Stimulated activated CD4-positive, alpha-beta T cell treated with anti-CD3 and anti-CD28 coated beads, Interleukin-15, amount 100 ng/mL, for 24 hours (primary cell): ENCODE data around the gene WDR35.

ENCODE experiments used
- DNase-seq: peaks from one replicate; pipeline ENCODE4 v3.0.0-alpha.2; 2020

The WDR35 gene

DNA sequence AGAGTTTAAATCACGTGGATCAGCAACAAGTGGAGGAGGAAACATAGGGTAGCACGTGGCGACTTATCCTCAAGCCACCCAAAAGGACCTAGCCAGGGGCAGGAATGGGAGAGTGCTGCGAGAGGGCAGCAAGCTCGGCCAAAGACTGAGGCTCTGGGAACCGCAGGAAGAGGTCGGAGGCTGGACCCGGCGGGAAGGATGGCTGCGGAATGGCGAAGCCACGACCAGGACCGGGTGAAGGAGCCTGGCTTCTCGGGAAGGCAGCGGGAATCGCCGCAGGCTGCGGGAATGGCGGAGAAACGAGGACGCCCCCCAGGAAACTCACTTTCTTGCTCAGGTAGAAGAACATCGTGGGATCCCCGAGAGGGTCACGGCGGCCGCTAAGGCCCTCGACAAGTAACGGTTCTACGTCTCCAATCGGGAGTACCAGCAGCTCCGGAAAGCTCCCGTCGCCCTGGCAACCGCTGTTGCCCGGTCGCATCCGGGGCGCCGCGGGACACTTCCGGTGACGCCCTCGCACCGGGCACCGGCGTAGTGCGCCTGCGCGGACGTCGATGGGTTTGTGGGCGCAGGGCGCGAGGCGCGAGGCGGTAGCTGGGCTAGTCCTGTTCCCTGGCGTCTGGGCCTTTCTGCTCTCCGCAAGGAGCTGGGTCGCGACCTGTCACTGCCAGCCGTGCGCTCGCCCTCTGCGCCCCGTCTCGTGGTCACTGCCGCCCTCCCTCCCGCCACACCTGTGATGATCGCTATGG is at the start of gene WDR35:
Gene WDR35, minus strand, starts transcription at position 439 of the 749 bp plus-strand sequence. Its CDS starts 90 bp downstream, at position 349.
- DNase-seq: peak; percentile 94

DNA sequence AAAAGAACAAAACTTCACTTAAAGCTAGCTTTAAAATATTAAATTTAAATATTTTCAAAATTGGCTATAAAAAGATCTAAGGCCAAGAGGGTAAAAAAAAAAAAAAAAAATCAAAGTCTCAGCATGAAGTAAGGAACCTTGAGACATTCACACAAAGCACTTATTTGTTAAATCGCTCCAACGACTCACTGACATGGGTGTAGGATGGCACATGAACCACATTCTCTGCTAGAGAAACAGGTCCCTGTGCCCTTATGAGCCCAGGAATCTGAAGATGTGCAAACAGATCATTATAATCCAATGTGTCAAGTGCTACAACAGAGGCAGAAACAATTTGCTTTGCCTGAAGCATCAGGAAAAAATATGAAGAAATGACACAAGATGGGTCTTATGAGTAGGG is 47.8 kb upstream of the WDR35 start:
- DNase-seq: no peak

DNA sequence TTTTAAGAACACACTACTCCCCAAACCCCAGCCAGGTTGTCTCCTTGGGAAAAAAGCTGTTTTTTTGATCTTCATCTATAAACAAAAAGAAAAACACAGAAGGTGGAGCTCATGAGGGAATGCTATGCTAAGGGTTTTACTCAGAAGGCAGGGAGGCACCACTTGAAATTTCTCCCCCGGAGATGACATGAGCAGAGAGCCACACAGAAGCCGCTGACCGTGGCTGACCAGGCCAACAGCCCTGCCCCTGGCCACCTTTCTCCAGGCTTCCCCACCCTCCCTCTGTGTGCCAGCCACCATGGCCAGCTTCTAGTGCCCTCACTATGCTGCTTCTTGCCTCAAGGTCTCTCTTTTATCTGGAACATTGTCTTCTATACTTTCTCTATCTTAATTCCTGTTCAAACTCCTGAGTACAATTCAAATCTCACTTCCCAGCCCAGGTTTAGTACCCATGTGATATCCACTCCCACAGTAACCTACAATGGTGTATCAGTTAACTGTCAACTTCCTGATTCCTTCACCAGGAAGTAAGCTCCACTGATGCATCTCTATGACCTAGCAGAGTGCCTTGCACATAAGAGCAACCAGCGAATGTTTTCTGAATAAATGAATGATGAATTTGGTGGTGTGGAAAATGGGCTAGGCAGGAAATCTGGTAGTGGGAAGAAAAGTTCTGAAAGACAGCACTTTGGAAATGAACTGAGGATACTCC is 46.2 kb upstream of the WDR35 start:
- no peak for DNase-seq

DNA sequence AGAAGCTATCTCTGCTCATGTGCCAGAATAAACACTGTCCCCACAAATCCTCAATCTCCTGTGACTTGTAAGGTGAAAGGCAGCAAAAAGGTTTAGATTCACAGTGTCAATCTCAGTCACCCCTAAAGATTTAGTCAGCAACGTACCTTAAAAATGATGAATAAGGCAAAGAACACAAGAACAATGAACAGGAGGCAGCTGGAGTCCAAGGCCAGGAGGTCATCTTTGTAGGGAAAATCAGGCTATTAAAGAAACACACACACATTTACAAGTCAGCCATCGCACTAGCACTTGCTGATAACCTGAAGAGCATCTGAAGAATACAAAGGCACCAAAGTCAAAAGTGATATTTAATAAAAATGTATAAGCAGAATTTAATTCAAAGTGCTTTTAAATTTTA is 44.9 kb upstream of the WDR35 start:
- no peak for DNase-seq

DNA sequence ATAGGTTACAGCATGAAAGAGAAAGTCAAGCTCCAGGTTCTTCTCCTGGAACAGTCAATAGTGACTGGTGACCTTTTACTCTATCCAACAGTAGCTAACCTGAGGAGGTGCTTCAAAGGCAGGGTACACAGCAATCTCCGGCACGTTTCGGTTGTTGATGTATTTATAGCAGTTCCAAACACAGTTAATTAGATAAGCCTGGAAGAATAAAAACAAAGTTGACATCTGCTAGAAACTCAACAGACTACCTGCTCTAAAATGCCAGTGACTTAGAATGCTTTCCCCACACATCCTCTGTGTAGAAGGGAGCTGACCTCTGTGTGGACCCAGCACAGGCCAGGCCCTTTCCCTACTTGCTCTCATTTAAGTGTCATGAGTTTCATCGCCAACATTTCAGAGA is 44.3 kb upstream of the WDR35 start:
- DNase-seq: no peak

DNA sequence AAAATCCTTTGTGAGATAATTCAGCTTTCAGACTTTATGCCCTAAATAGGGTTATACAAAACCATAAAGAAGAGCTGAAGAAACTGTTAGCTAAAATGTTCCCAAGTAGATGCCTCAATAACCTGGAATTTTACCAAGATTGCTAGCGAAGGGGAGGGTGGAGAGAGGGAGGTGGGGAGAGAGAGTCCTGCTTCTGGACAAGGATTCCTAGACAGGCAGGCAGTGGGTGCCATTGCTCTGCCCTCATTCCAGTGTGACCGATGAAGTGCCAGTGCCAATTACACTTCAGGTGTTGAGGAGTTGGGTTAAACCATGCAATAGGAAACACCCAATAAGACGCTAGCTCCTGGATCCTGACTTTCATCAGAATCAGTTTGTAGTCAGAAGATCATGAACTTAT is 43.4 kb upstream of the WDR35 start:
- DNase-seq: no peak

DNA sequence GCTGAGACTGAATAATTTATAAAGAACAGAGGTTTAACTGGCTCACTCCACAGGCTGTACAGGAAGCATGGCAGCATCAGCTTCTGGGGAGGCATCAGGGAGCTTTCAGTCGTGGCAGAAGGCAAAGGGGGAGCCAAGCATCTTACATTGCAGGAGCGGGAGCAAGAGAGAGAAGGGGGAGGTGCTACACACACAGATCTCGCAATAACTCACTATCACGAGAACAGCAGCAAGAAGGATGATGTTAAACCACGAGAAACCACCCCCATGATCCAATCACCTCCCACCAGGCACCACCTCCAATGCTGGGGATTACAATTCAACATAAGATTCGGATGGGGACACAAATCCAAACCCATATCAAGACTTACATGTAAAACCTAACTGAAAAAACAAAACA is 40.3 kb upstream of the WDR35 start:
- DNase-seq: no peak

DNA sequence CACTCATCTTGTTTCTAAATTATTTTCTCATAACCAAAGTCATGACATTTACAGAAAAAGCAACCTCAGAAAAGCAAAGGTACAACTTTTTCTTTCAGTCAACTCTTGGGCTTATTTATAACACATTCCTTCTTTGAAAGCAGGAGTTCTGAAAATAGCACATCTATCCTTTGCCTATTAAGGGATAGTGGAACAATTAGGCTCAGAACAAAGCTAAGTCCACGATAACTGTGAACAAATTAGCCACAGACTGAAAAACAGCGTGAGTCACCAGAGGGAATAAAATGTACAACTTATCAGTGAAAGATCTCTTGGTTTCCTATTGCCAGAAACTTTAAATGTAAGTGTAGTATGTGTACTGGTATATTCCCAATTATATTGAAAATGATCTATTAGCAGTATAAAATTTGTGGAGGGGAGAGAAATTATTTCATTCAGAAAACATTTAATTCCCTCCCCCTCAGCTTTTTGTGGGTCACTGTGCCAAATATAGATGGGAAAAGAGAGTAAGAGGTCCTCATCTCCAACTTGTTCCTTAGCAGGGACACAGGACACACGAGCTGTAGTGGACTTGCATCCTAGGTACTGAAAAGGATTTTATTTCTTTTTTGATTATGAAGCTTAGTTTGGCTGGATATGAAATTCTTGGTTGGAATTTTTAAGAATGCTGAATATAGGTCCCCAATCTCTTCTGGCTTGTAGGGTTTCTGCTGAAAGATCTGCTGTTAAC is 38.0 kb upstream of the WDR35 start:
- DNase-seq: no peak

DNA sequence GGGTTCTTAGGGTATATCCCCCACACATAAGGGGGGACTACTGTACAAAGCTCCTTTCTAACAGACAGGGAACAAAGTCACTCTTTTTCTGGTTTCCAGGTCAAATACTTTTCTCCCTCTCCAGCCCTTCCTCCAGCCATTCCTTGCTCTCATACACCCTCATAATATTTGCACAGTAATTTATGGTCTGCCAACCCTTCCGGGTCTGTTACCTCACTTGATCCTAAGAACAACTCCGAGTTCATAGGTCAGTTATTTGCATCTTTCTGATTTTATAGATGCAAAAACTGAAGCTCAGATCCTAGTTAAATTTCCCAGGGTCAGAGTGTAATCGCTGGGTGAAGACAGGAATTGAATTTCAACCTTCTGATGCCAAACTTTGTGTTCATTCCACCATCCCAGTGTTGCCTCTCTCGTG is 37.4 kb upstream of the WDR35 start:
- no peak for DNase-seq

DNA sequence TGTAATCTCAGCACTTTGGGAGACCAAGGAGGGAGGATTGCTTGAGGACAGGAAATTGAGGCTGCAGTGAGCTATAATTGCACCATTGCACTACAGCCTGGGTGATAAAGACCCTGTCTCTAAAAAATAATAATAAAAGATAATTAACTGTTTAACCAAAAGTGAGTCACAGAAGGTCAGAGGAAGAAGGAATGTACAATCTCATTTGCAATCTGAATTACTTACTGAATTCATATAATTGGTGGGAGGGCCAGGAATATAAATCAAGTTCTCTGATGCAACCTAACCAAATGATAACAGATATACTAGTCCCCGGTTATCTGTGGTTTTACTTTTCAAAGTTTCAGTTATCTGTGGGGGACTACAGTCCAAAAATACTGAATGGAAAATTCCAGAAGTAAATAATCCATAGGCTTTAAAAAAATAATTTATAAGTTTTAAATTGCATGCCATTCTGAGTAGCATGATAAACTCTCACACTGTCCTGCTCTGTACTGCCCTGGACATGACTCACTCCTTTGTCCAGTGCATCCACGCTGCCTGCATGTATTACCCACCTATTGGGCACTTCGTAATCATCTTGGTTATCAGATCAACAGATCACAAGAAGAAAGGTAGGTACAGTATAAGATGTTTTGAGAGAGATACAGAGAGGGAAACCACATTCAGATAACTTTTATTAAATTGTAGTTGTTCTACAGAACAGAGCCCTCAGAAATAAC is 35.3 kb upstream of the WDR35 start:
- DNase-seq: no peak

DNA sequence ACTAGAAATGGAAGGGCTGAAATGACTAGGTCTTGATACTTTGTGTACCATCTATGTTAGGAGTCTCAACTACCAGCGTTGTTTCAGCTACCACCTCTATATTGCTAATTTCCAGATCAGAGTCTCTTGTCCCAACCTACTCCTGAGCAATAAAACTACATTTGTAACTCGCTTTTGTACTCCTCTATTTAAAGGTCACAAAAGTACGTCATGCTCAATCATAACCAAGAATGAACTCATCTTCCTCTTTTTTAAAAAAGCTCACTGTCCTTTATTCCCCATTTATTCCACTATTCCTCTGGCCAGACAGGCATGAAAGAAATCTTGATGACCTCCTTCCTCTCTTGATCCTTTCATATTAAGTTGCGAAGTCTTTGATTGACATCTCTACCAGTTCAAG is 33.8 kb upstream of the WDR35 start:
- no peak for DNase-seq

DNA sequence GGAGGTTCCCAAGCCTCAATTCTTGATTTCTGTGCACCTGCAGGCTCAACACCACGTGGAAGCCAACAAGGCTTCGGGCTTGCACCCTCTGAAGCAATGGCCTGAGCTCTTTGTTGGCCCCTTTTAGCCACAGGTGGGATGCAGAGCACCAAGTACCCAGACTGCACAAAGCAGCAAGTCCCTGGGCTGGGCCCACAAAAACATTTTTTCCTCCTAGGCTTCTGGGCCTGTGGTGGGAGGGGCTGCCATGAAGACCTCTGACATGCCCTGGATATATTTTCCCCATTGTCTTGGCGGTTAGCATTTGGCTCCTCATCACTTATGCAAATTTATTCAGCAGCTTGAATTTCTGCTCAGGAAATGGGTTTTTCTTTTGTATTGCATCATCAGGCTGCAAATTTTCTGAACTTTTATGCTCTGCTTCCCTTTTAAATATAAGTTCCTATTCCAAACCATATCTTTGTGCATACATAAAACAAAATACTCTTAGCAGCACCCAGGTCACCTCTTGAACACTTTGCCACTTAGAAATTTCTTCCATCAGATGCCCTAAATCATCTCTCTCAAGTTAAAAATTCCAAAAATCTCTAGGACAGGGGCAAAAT is 31.6 kb upstream of the WDR35 start:
- DNase-seq: no peak

DNA sequence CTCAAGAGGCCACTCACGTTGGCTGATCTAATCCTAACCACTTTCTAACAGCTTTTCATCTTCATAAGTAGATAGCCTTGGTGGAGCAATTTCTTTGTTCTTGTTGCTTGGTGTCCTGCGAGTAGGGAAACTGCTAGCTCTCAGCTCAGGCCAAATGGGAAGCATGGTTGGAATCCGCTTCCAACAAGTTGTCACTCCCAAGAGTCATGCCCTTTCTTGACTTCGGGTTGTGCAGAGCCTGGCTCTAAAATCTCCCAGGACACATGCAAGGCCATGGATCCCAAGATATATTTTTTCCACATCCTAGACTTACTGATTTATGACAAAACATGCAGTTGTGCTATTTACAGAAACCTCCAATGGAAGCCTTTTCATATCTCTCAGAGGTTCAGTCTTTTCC is 29.8 kb upstream of the WDR35 start:
- DNase-seq: no peak

DNA sequence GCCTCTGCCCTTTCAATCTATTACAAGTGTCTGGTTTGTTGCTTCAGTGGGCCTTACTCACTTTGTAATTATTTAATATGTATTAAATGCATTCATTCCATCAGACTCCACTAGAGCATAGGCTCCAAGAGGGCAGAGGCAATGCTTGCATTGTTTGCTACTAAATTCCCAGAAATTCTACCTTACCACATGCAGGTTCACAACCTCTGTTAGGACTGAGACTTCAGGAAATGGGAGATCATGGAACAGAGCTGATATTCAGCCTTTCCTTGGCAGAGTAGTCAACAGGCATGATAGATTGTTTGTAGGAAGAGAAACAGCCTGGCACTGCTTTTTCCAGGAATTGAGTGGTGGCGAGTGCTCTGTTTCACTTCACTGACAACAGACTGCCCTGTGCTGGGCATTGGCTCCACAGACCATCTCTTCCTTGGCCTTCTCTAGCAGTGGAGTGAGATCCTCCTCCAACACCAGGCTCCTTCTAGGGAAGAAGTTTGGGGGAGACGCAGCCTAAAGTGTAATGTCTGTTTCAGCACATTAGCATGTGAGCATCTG is 28.8 kb upstream of the WDR35 start:
- DNase-seq: no peak

DNA sequence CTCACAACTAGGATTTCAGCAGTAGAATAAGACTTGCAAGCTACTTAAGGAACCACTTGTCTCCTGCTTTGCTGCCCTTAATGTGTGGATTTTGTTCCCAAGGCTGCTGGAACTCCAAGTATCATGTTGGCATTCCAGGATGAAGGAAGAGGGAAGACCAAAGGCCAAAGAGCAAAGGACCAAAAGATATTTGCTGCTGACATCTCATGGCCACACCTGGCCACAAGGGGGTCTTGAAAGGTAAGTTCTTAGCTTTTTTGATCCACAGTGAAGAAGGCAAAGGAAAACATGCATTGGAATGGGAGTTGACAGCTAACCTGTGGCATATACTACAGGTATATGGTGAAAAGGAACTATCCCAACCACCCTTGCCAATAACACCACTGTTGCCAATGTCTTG is 26.4 kb upstream of the WDR35 start:
- DNase-seq: no peak

DNA sequence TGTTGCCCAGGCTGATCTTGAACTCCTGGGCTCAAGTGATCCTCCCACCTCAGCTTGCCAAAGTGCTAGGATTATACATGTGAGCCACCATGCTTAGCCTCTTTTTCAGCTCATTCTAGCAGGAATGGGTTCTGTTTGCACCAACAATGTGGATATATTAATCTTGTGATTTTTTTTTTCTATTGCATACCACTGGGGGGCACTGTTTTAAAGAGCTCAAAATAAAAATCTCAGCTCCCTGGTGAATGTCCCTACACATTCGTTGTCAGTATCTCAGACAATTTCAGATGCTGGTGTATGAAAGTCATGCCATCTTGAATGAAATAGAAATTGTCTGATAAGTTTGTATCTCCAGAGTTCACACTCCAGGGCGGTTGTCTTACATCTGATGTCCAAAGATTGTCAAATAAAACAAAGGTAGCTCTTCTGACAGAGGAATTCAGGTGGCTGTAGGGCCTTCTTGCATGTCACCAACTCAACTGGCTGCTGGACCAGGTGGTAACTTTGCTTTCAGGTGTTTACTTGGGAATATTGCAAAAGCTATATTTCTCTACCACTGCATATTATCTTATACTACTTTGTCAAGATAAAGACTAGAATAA is 25.7 kb upstream of the WDR35 start:
- no peak for DNase-seq

DNA sequence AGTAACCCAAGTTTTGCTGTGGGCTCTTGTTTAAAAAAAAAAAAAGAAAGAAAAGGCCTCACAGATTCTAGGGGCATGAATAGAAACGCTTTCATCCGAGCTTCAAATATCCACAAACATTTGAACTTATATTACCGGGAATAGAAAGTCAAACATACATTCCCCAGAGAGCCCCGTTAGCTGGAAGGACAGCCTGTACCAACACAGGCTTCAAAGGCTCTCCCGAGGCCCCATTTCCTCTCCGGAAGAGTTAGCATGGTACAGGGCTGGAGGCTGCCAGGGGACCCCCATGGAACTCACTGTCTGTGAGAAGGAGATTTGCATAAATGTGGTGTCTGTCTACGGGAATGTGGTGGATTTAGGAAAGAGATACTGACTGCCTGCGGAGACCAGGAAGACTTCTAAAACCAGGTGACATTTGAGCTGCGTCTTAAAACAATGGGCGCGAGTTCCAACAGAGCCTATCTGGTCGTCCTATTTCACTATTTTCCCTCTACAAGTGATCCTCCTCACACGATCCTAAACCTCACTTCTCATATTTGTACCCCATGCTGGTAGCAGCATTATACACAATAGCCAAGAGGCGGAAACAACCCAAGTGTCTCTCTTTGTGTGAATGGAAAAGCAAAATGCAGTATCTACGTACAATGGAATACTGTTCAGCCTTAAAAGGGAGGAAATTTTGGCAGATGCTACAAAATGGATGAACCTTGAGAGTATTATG is 23.4 kb upstream of the WDR35 start:
- no peak for DNase-seq

DNA sequence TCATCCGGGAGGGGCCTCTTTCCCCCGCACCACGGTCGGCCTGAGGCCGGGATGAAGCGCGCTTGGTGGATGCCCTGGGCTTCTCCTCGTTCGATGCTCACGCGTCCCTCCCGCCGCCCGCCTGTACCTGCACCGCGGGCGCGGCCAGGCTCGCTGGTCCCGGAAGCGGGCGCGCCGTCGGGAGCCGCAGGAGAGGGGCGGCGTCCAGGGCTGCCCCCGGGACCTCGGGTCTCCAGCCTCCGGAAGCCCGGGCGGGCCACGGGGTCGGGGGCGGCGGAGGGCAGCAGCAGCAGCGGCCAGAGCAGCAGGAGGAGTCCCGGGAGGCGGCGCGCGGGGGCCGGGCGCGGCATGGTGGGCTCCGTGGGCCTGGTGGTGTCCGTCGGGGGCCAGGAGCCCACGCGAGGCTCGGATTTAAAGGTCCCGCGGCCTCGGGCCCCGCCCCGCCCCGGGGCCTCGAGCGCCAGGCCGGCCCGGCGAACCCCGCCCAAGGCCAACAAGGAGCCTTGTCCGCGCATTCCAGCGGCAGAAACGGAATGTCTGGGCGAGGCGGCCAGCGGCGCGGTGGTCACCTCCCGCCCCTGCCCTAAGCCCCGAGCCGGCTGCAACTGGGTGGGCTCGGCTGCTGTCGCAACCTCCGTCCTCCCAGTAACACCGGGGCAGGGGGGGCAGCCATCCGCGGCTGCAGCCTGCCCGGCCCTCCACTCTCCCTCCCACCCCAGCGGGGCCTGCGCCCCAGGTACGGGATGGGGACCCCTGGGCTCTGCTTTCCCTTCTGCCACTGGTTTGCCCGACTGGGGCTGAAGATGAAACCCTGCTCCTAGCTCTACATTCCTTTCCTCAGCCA is 22.6 kb upstream of the WDR35 start, which contains the start of gene MATN3:
Gene MATN3, minus strand, starts transcription at position 387 of the 844 bp plus-strand sequence. Its CDS starts 37 bp downstream, at position 350.
- DNase-seq: peak; percentile 30

DNA sequence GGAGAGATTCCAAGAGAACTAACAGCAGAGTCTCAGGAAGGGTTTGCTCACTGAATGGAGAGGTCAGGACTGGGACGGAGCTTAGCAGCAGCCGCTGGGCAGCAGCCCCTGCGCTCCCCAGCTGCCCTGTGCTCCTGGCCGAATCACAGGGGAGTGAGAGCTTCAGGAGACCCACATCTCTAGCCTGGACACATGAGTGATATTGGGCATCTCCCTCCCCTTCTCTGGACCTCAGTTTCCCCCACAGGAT is 22.1 kb upstream of the WDR35 start:
- DNase-seq: no peak

DNA sequence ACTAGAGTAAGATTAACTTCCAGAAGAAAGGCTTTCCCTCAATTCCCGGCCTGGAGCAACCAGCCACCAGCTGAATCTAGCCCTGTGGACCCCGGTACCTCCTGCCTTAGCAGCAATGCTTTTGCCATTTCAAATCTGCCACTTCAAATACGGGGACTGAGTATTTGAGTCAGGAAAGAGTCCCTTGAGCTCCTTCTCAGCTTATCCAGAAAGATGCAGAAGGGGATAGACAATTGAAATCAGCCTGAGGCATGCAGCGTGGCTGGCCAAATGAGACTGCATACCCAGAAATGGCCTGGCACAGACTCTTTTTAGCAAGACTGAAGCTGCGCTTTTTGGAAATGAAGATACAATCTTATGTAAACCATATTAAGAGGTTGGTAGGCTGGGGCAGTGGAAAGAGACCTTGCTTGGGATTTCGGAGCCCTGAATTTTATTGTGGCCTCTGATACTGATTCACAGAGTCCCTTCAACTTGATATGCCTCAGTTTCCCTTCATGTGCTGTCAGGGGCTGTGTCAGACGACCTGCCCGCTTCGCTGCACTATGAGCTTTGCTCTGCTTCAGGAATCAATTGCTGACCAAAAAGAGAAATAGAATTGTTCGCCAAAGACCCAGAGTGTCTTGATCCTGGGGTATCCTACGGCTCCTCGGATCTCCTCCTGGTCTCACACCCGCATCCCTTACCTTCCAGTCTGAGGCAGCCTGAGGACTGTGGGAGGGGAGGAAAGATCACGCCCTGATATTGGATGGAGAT is 21.5 kb upstream of the WDR35 start:
- no peak for DNase-seq
